Endothelial cell of umbilical vein (primary cell): ENCODE data around the gene CEP57L1. TPM values are rescaled to one million over a fixed set of nuclear protein-coding genes. Genes with fewer than 3 reads are reported as not detected.

Experiments
- BruUV-seq: library from RNA; stranded (reverse); fragments of 400-500 nt; replicated peaks from 2 replicates; lab custom pipeline; 2021; lab: Mats Ljungman, UMichigan
- CTCF ChIA-PET: fragments of 300-600, 350-600 bp; sonication (Branson Sonifier 250); formaldehyde crosslinking; loops from one replicate; lab custom pipeline; 2021; ENCODE audit warnings: antibody characterized with exemption, inconsistent platforms; lab: Charles Lee
- POLR2A ChIA-PET: fragments of 300-600, 350-600 bp; sonication (Branson Sonifier 250); formaldehyde crosslinking; loops from one replicate; lab custom pipeline; 2021; ENCODE audit warnings: antibody characterized with exemption, inconsistent platforms; lab: Charles Lee
- DNase-seq: peaks from one replicate; pipeline ENCODE4 v3.0.0-alpha.2; 2011; ENCODE audit warnings: low read depth, low spot score
- FAIRE-seq: peaks from 2 replicates; lab custom pipeline; 2011; peaks lifted over from hg19 to GRCh38; lab: Jason Lieb, UNC
- H2AFZ ChIP-seq: 2 replicates; pipeline ENCODE4 v1.6.0; 2012; ENCODE audit warnings: low read depth, low read length, control low read depth, inconsistent platforms
- H3K27ac ChIP-seq: 2 replicates; pipeline ENCODE4 v1.5.1; 2011; ENCODE audit warnings: low read depth, mild to moderate bottlenecking, control low read depth, low read length, moderate library complexity; ENCODE audit not compliant: insufficient read depth
- H3K27me3 ChIP-seq, 2 experiments: 2 replicates each; pipeline versions ENCODE4 v1.6.0 to v1.6.1; 2011; ENCODE audit warnings: low read length in 2 of 2, mixed read lengths in 1 of 2; ENCODE audit not compliant: control insufficient read depth in 2 of 2, insufficient read depth in 2 of 2
- H3K36me3 ChIP-seq, 2 experiments: 2 replicates in 1 of 2; 3 replicates in 1 of 2; pipeline ENCODE4 v1.5.1; 2011; ENCODE audit warnings: low read length in 2 of 2, mild to moderate bottlenecking in 1 of 2, moderate library complexity in 1 of 2; ENCODE audit not compliant: control insufficient read depth in 2 of 2, insufficient read depth in 2 of 2; ENCODE audit errors: extremely low read depth in 1 of 2
- H3K4me1 ChIP-seq: 3 replicates; pipeline ENCODE4 v1.5.1; 2011; ENCODE audit warnings: mild to moderate bottlenecking, low read length; ENCODE audit not compliant: control insufficient read depth, insufficient read depth; ENCODE audit errors: extremely low read depth
- H3K4me2 ChIP-seq: 2 replicates; pipeline ENCODE4 v1.6.1; 2011; ENCODE audit warnings: low read length, control low read depth, mixed read lengths; ENCODE audit not compliant: insufficient read depth
- H3K4me3 ChIP-seq, 3 experiments: fragments of 200-600 bp in 1 of 3; sonication (generic), shearing (Covaris generic) in 1 of 3; replicated peaks in 1 of 3; 2 replicates each; pipeline ENCODE4 v1.5.1; 2011 to 2016; ENCODE audit warnings: control low read depth in 3 of 3, low read length in 3 of 3, mild to moderate bottlenecking in 2 of 3, inconsistent platforms in 1 of 3, low read depth in 1 of 3, moderate library complexity in 1 of 3; ENCODE audit not compliant: insufficient read depth in 1 of 3
- H3K79me2 ChIP-seq: 2 replicates; pipeline ENCODE4 v1.6.0; 2012; ENCODE audit warnings: low read length, inconsistent platforms; ENCODE audit not compliant: control insufficient read depth, insufficient read depth
- H3K9ac ChIP-seq: replicated peaks from 2 replicates; pipeline ENCODE3; 2011; ENCODE audit warnings: low read length, control low read depth; ENCODE audit not compliant: insufficient read depth; ENCODE audit errors: extremely low read depth
- H3K9me1 ChIP-seq: replicated peaks from 3 replicates; pipeline ENCODE4 v1.6.0; 2011; ENCODE audit warnings: mild to moderate bottlenecking, low read length; ENCODE audit not compliant: control insufficient read depth, insufficient read depth; ENCODE audit errors: extremely low read depth
- H3K9me3 ChIP-seq: replicated peaks from 2 replicates; pipeline ENCODE4 v1.5.1; 2012; ENCODE audit warnings: low read length, inconsistent platforms; ENCODE audit not compliant: control insufficient read depth, insufficient read depth
- H4K20me1 ChIP-seq: replicated peaks from 2 replicates; pipeline ENCODE3; 2011; ENCODE audit warnings: mild to moderate bottlenecking, low read length; ENCODE audit not compliant: control insufficient read depth, insufficient read depth; ENCODE audit errors: extremely low read depth
- EZH2 ChIP-seq: IDR thresholded peaks from 2 replicates; pipeline ENCODE4 v1.6.1; 2012; ENCODE audit warnings: borderline replicate concordance, low read depth, mild to moderate bottlenecking, moderate library complexity, low read length, inconsistent platforms; ENCODE audit not compliant: severe bottlenecking
- FOS ChIP-seq: IDR thresholded peaks from 2 replicates; pipeline ENCODE4 v1.6.1; 2011; ENCODE audit warnings: mild to moderate bottlenecking, low read length, moderate library complexity, borderline replicate concordance; ENCODE audit not compliant: insufficient read depth
- GATA2 ChIP-seq: IDR thresholded peaks from 2 replicates; pipeline ENCODE4 v1.7.0; 2011; ENCODE audit warnings: low read depth, mild to moderate bottlenecking, moderate library complexity, mixed read lengths, low read length; ENCODE audit not compliant: insufficient read length, insufficient read depth
- JUN ChIP-seq: IDR thresholded peaks from 2 replicates; pipeline ENCODE4 v1.6.1; 2011; ENCODE audit warnings: borderline replicate concordance, low read depth; ENCODE audit not compliant: insufficient read length, insufficient read depth
- MAX ChIP-seq: IDR thresholded peaks from 2 replicates; pipeline ENCODE4 v1.6.1; 2011; ENCODE audit not compliant: insufficient read depth, insufficient read length
- MYC ChIP-seq: IDR thresholded peaks from one replicate; pipeline ENCODE4 v1.6.1; 2011; ENCODE audit warnings: mild to moderate bottlenecking, low read depth, low read length
- POLR2A ChIP-seq: IDR thresholded peaks from 2 replicates; pipeline ENCODE4 v1.6.1; 2012; ENCODE audit warnings: low read depth, mild to moderate bottlenecking, control low read depth, low read length
- POLR2AphosphoS5 ChIP-seq: IDR thresholded peaks from 2 replicates; pipeline ENCODE4 v1.6.1; 2012; ENCODE audit warnings: low read depth, mild to moderate bottlenecking, control low read depth, low read length, moderate library complexity; ENCODE audit not compliant: insufficient read depth
- dilution Hi-C: fragments of 300-500 bp; cut with MboI; formaldehyde crosslinking; loops from one replicate; pipeline ENCODE4 v1.15.0; 2019; ENCODE audit warnings: low sequenced_read_pairs; ENCODE audit not compliant: extremely low pct_ligation_motif_present
- intact Hi-C: fragments of 100-400 bp; cut with micrococcal nuclease; formaldehyde crosslinking; loops from one replicate; pipeline ENCODE4 v1.10.0; 2022
- polyA plus RNA-seq, 4 experiments: library from polyadenylated mRNA; depleted of rRNA in 3 of 4; stranded (reverse) in 3 of 4; unstranded in 1 of 4; fragments of >200 nt; gene quantifications; 2 replicates each; pipeline versions ENCODE4 v1.2.1 to v1.2.3, GENCODE V29; 2011 to 2012; ENCODE audit warnings: missing spikeins in 1 of 4
- total RNA-seq: library from RNA; stranded (reverse); gene quantifications from 2 replicates; pipeline ENCODE4 v1.2.3, GENCODE V29; 2021
- TF ChIP-seq, protein P1 (sequence below), 2 donors: IDR thresholded peaks; 1 replicate in 1 of 2; 2 replicates in 1 of 2; pipeline ENCODE4 v1.5.1; 2011; ENCODE audit warnings: low read length in 2 of 2, mild to moderate bottlenecking in 2 of 2, moderate library complexity in 2 of 2, control low read depth in 1 of 2, inconsistent platforms in 1 of 2, low read depth in 1 of 2; ENCODE audit not compliant: insufficient read depth in 1 of 2; ENCODE audit errors: extremely low read depth in 1 of 2

The CEP57L1 gene
- total and polyA plus RNA-seq, 2 donors (not counting 3 experiments of a cell fraction or from before 2014, with no cell fraction given), result 7.8 to 20.9 TPM

DNA sequence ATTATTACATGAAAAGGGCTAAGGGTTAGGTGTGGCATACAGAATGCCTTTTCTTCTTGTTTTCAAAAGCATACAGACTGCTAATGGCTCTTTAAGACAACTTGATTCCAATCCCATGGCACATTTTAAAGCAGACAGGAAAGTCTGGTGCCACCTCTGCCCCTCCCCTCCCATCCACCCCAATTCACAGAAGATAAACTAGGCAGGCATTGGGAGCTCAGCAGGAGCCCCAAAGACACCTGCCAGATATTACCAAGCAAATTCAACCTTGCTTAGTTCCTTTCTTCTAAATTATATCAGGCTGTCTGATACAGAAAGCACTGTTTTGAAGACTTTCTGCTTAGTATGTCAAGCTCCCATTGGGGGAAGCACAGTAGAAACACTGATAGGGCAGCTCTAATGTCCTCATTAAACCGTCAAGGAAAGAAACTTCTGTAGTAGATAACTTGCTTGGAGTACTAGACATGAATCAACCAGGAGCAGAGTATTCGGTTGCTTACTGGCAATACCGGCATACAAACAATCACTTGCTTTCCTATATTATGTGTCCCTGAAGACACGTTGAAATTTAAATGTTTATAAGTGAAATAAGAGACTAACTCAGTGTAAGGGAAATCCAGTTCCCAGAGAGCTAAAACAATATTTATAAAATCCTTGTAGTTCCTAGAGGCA, 13.7 kb upstream of the CEP57L1 start:
- Histone ChIP-seq H3K4me2 (no peak overlapping the region), H3K9ac (no peak overlapping the region), H2AFZ (no peak overlapping the region), H3K9me1 (no peaks in the 10 kb centered on the region), H3K27ac (no peak overlapping the region), H3K9me3 (no peaks in the 10 kb centered on the region), H3K4me3 (no peak overlapping the region), H3K36me3 (no peaks in the 10 kb centered on the region), H3K4me1 (peaks cover 2% of the 10 kb centered on the region), H4K20me1 (no peaks in the 10 kb centered on the region), H3K27me3 (no peaks in the 10 kb centered on the region), H3K79me2 (no peaks in the 10 kb centered on the region)
- dilution Hi-C loops, result no loop called here
- ChIA-PET POLR2A (no interaction called here), CTCF (interaction anchor here (0.5 to 1.9 kb wide), 4 partner anchors 9 to 540 kb away, joined by 3 to 7 read pairs (median 4); no protein-coding TSS in a partner anchor)
- FAIRE-seq (no peak), DNase-seq (no peak)
- intact Hi-C loops, result no loop called here
- TF ChIP-seq GATA2, result no peak
- no peak for TF ChIP-seq JUN
- TF ChIP-seq FOS, result no peak
- TF ChIP-seq, protein P1, sequence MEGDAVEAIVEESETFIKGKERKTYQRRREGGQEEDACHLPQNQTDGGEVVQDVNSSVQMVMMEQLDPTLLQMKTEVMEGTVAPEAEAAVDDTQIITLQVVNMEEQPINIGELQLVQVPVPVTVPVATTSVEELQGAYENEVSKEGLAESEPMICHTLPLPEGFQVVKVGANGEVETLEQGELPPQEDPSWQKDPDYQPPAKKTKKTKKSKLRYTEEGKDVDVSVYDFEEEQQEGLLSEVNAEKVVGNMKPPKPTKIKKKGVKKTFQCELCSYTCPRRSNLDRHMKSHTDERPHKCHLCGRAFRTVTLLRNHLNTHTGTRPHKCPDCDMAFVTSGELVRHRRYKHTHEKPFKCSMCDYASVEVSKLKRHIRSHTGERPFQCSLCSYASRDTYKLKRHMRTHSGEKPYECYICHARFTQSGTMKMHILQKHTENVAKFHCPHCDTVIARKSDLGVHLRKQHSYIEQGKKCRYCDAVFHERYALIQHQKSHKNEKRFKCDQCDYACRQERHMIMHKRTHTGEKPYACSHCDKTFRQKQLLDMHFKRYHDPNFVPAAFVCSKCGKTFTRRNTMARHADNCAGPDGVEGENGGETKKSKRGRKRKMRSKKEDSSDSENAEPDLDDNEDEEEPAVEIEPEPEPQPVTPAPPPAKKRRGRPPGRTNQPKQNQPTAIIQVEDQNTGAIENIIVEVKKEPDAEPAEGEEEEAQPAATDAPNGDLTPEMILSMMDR (IDR thresholded peaks at IDR 0.05; ENCODE audit: extremely low read depth in 1 of 2, insufficient read depth in 1 of 2, low read depth in 1 of 2, low read length in 2 of 2), result no peak
- TF ChIP-seq POLR2AphosphoS5, result no peak
- no peak for TF ChIP-seq MAX
- no peak for TF ChIP-seq POLR2A
- TF ChIP-seq EZH2, result no peak
- no peak for TF ChIP-seq MYC
- no TSS peak for BruUV-seq
